ENCODE results near the gene MYCL. TPM values are rescaled to one million over a fixed set of nuclear protein-coding genes. Genes with fewer than 3 reads are reported as not detected.

MYCL gene
- total and polyA plus RNA-seq, 2 of the 13 experiments (the other 11 are each of a cell fraction or from before 2014, with no cell fraction given) = 0.31 to 1.7 TPM

GRCh38 chr1:39901714-39902459, at the start of gene MYCL (continued):
- TF ChIP-seq ZNF800 (CRISPR knock-in tag; IDR thresholded peaks at IDR 0.05) = peak; percentile 98
- no peak for TF ChIP-seq PAX8 (CRISPR knock-in tag; IDR thresholded peaks at IDR 0.05; ENCODE audit: borderline replicate concordance)
- TF ChIP-seq RFX3 (CRISPR knock-in tag; IDR thresholded peaks at IDR 0.05) = no peak
- peak; percentile 67 to 80; a peak in 2 of 4 replicates for TF ChIP-seq HMGXB4 (CRISPR knock-in tag; IDR thresholded peaks at IDR 0.05; ENCODE audit: borderline replicate concordance in 1 of 2, low read depth in 1 of 2)
- TF ChIP-seq NAIF1 (CRISPR knock-in tag; IDR thresholded peaks at IDR 0.05; ENCODE audit: borderline replicate concordance) = no peak
- peak; percentile 61 for TF ChIP-seq DRAP1 (CRISPR knock-in tag; IDR thresholded peaks at IDR 0.05)
- TF ChIP-seq ZNF550 (CRISPR knock-in tag; IDR thresholded peaks at IDR 0.05; ENCODE audit: borderline replicate concordance) = no peak
- TF ChIP-seq CEBPG (CRISPR knock-in tag; IDR thresholded peaks at IDR 0.05) = peak; percentile 9; the same call in 1 of the 2 replicates
- no peak for TF ChIP-seq AGO2 (optimal IDR thresholded peaks at IDR 0.05; ENCODE audit: low read depth, low read length)
- 0 out of 2 replicates have a peak, but pooled peaks have one; percentile 65 for TF ChIP-seq ZNF232 (CRISPR knock-in tag; IDR thresholded peaks at IDR 0.05; ENCODE audit: borderline replicate concordance)
- no peak for TF ChIP-seq PHB2 (IDR thresholded peaks at IDR 0.05; ENCODE audit: partially characterized antibody)
- TF ChIP-seq KLF9 (CRISPR knock-in tag; IDR thresholded peaks at IDR 0.05; ENCODE audit: low read depth) = no peak
- TF ChIP-seq REL (CRISPR knock-in tag; conservative IDR thresholded peaks at IDR 0.05) = no peak
- peak; percentile 55; the same call in 1 of the 2 replicates for TF ChIP-seq ZNF574 (CRISPR knock-in tag; IDR thresholded peaks at IDR 0.05)
- no peak for TF ChIP-seq ZNF501 (CRISPR knock-in tag; IDR thresholded peaks at IDR 0.05)
- peak; percentile 94 for TF ChIP-seq ZNF777 (CRISPR knock-in tag; IDR thresholded peaks at IDR 0.05)
- TF ChIP-seq SMAD9 (CRISPR knock-in tag; IDR thresholded peaks at IDR 0.05) = no peak
- TF ChIP-seq ZNF234 (CRISPR knock-in tag; conservative IDR thresholded peaks at IDR 0.05) = no peak
- TF ChIP-seq ZNF264 (CRISPR knock-in tag; IDR thresholded peaks at IDR 0.05) = peak; percentile 40; the same call in 1 of the 2 replicates
- no peak for TF ChIP-seq ZNF674 (CRISPR knock-in tag; IDR thresholded peaks at IDR 0.05; ENCODE audit: low read depth)
- TF ChIP-seq MBD4 (IDR thresholded peaks at IDR 0.05; ENCODE audit: borderline replicate concordance, low read length) = no peak
- TF ChIP-seq MTERF4 (CRISPR knock-in tag; IDR thresholded peaks at IDR 0.05) = no peak
- TF ChIP-seq MAF1 (CRISPR knock-in tag; IDR thresholded peaks at IDR 0.05; ENCODE audit: borderline replicate concordance) = no peak
